IgD-negative memory B cell (primary cell): ENCODE data around the gene TMEM250. TPM values are rescaled to one million over a fixed set of nuclear protein-coding genes. Genes with fewer than 3 reads are reported as not detected.
A peak's percentile ranks its signal among the peaks of the same experiment; 100 is the strongest.

Experiments used
- H3K27ac Mint-ChIP-seq, 3 donors: one replicate each; pipeline ENCODE4 v1.8.0; 2020 to 2022; ENCODE audit warnings: mild to moderate bottlenecking in 3 of 3, mixed read lengths in 3 of 3, moderate library complexity in 1 of 3
- H3K27me3 Mint-ChIP-seq: one replicate; pipeline ENCODE4 v1.8.0; 2021; ENCODE audit warnings: mixed read lengths
- H3K36me3 Mint-ChIP-seq: one replicate; pipeline ENCODE4 v1.8.0; 2020; ENCODE audit warnings: mild to moderate bottlenecking, mixed read lengths
- H3K4me1 Mint-ChIP-seq, 3 donors: one replicate each; pipeline ENCODE4 v1.8.0; 2020 to 2022; ENCODE audit warnings: mixed read lengths in 3 of 3, mild to moderate bottlenecking in 1 of 3
- H3K4me3 Mint-ChIP-seq, 4 donors: one replicate each; pipeline ENCODE4 v1.8.0; 2020 to 2022; ENCODE audit warnings: mild to moderate bottlenecking in 4 of 4, mixed read lengths in 4 of 4, moderate library complexity in 3 of 4
- H3K9me3 Mint-ChIP-seq, 3 donors: one replicate each; pipeline ENCODE4 v1.8.0; 2020 to 2021; ENCODE audit warnings: mixed read lengths in 3 of 3, mild to moderate bottlenecking in 1 of 3
- polyA plus RNA-seq: library from polyadenylated mRNA; unstranded; fragments of 300-500 nt; fragmentation: Illumina TruSeq; gene quantifications from one replicate; pipeline ENCODE4 v1.2.3, GENCODE V29; 2021

Gene TMEM250
- polyA plus RNA-seq, 1 donor from 2014 or later = 30.3 TPM

GRCh38 chr9:136114610-136115009, 4.1 kb downstream of the TMEM250 start:
- H3K4me1 Mint-ChIP-seq = peaks cover 5 to 9% (median 5%) of the 10 kb centered on the region in 3 donors
- H3K27me3 Mint-ChIP-seq = no peaks in the 10 kb centered on the region
- H3K9me3 Mint-ChIP-seq = no peaks in the 10 kb centered on the region
- peak overlapping the region in 2 of 3 donors; percentile 32 to 46 for H3K27ac Mint-ChIP-seq
- peaks cover 2% of the 10 kb centered on the region for H3K36me3 Mint-ChIP-seq
- H3K4me3 Mint-ChIP-seq = peak overlapping the region in 2 of 4 donors; percentile 16 to 74

GRCh38 chr9:136112541-136112940, 6.1 kb downstream of the TMEM250 start:
- peaks cover 8 to 9% (median 9%) of the 10 kb centered on the region in 3 donors for H3K4me1 Mint-ChIP-seq
- peak overlapping the region in 1 of 4 donors; percentile 38 for H3K4me3 Mint-ChIP-seq
- H3K27ac Mint-ChIP-seq = no peak overlapping the region

GRCh38 chr9:136111910-136112309, 6.8 kb downstream of the TMEM250 start:
- Mint-ChIP-seq H3K4me3 (peak overlapping the region in 1 of 4 donors; percentile 38), H3K9me3 (no peaks in the 10 kb centered on the region), H3K27ac (no peak overlapping the region)

More at GRCh38 chr9:136112541-136112940, 6.1 kb downstream of the TMEM250 start:
- peaks cover 2% of the 10 kb centered on the region for H3K36me3 Mint-ChIP-seq
- no peaks in the 10 kb centered on the region for H3K9me3 Mint-ChIP-seq
- no peaks in the 10 kb centered on the region for H3K27me3 Mint-ChIP-seq

GRCh38 chr9:136111190-136111589, 7.5 kb downstream of the TMEM250 start:
- Mint-ChIP-seq H3K4me1 (peaks cover 13 to 19% (median 19%) of the 10 kb centered on the region in 3 donors), H3K27me3 (no peaks in the 10 kb centered on the region), H3K4me3 (peak overlapping the region in 2 of 4 donors; percentile 38 to 60), H3K27ac (no peak overlapping the region), H3K36me3 (peaks cover 2% of the 10 kb centered on the region), H3K9me3 (no peaks in the 10 kb centered on the region)

More at GRCh38 chr9:136111910-136112309, 6.8 kb downstream of the TMEM250 start:
- Mint-ChIP-seq H3K27me3 (no peaks in the 10 kb centered on the region), H3K4me1 (peaks cover 13 to 15% (median 14%) of the 10 kb centered on the region in 3 donors), H3K36me3 (peaks cover 2% of the 10 kb centered on the region)

- no peaks in the 10 kb centered on the region for H3K27me3 Mint-ChIP-seq
- peaks cover 13 to 21% (median 19%) of the 10 kb centered on the region in 3 donors for H3K4me1 Mint-ChIP-seq
- peak overlapping the region; percentile 72 to 92 (median 84) for H3K4me3 Mint-ChIP-seq
- H3K36me3 Mint-ChIP-seq = peaks cover 2% of the 10 kb centered on the region
- peak overlapping the region in 1 of 3 donors; percentile 16 for H3K27ac Mint-ChIP-seq
- no peaks in the 10 kb centered on the region for H3K9me3 Mint-ChIP-seq
These were observed 8.3 kb downstream of the TMEM250 start for GRCh38 chr9:136110082-136111061.

GRCh38 chr9:136109351-136110081, 9.2 kb downstream of the TMEM250 start:
- peak overlapping the region; percentile 72 to 92 (median 86) for H3K4me3 Mint-ChIP-seq
- no peaks in the 10 kb centered on the region for H3K27me3 Mint-ChIP-seq
- no peaks in the 10 kb centered on the region for H3K36me3 Mint-ChIP-seq
- no peaks in the 10 kb centered on the region for H3K9me3 Mint-ChIP-seq
- H3K27ac Mint-ChIP-seq = no peak overlapping the region
- H3K4me1 Mint-ChIP-seq = peaks cover 9 to 21% (median 19%) of the 10 kb centered on the region in 3 donors

- H3K4me1 Mint-ChIP-seq = peaks cover 9 to 21% (median 19%) of the 10 kb centered on the region in 3 donors
- no peaks in the 10 kb centered on the region for H3K9me3 Mint-ChIP-seq
- H3K27me3 Mint-ChIP-seq = no peaks in the 10 kb centered on the region
- H3K4me3 Mint-ChIP-seq = peak overlapping the region in 3 of 4 donors; percentile 46 to 92 (median 76)
- H3K27ac Mint-ChIP-seq = peak overlapping the region in 1 of 3 donors; percentile 13
- H3K36me3 Mint-ChIP-seq = no peaks in the 10 kb centered on the region
These were observed 9.9 kb downstream of the TMEM250 start for GRCh38 chr9:136108648-136109266.

- H3K27ac Mint-ChIP-seq = peak overlapping the region; percentile 85 to 89 (median 86)
- H3K4me1 Mint-ChIP-seq = peaks cover 9 to 19% (median 19%) of the 10 kb centered on the region in 3 donors
- H3K4me3 Mint-ChIP-seq = peak overlapping the region in 3 of 4 donors; percentile 61 to 92 (median 76)
- H3K9me3 Mint-ChIP-seq = no peaks in the 10 kb centered on the region
- H3K36me3 Mint-ChIP-seq = no peaks in the 10 kb centered on the region
- no peaks in the 10 kb centered on the region for H3K27me3 Mint-ChIP-seq
These were observed 10.6 kb downstream of the TMEM250 start for GRCh38 chr9:136107953-136108647.

- no peaks in the 10 kb centered on the region for H3K36me3 Mint-ChIP-seq
- peak overlapping the region; percentile 61 to 91 (median 84) for H3K4me3 Mint-ChIP-seq
- no peaks in the 10 kb centered on the region for H3K27me3 Mint-ChIP-seq
- peak overlapping the region; percentile 85 to 89 (median 86) for H3K27ac Mint-ChIP-seq
- no peaks in the 10 kb centered on the region for H3K9me3 Mint-ChIP-seq
- peaks cover 9 to 19% (median 19%) of the 10 kb centered on the region in 3 donors for H3K4me1 Mint-ChIP-seq
These were observed 11.3 kb downstream of the TMEM250 start for GRCh38 chr9:136107155-136107952.

- Mint-ChIP-seq H3K4me1 (peaks cover 9 to 19% (median 16%) of the 10 kb centered on the region in 3 donors), H3K4me3 (peak overlapping the region in 2 of 4 donors; percentile 74 to 91)
These were observed 13.1 kb downstream of the TMEM250 start for GRCh38 chr9:136105398-136106135.

GRCh38 chr9:136104916-136105315, 13.8 kb downstream of the TMEM250 start:
- Mint-ChIP-seq H3K4me3 (no peak overlapping the region), H3K27ac (no peak overlapping the region), H3K9me3 (no peaks in the 10 kb centered on the region), H3K27me3 (no peaks in the 10 kb centered on the region), H3K4me1 (peaks cover 9 to 17% (median 14%) of the 10 kb centered on the region in 3 donors), H3K36me3 (no peaks in the 10 kb centered on the region)

More at GRCh38 chr9:136105398-136106135, 13.1 kb downstream of the TMEM250 start:
- no peaks in the 10 kb centered on the region for H3K27me3 Mint-ChIP-seq
- no peaks in the 10 kb centered on the region for H3K36me3 Mint-ChIP-seq
- no peaks in the 10 kb centered on the region for H3K9me3 Mint-ChIP-seq
- no peak overlapping the region for H3K27ac Mint-ChIP-seq

- H3K27ac Mint-ChIP-seq = no peak overlapping the region
- peaks cover 9 to 17% (median 14%) of the 10 kb centered on the region in 3 donors for H3K4me1 Mint-ChIP-seq
- H3K4me3 Mint-ChIP-seq = peak overlapping the region in 2 of 4 donors; percentile 27 to 34
- H3K27me3 Mint-ChIP-seq = no peaks in the 10 kb centered on the region
- H3K9me3 Mint-ChIP-seq = no peaks in the 10 kb centered on the region
- no peaks in the 10 kb centered on the region for H3K36me3 Mint-ChIP-seq
These were observed 14.2 kb downstream of the TMEM250 start for GRCh38 chr9:136104488-136104800.
